Peyer's patch (tissue), 4 donors: ENCODE data around the gene PTPRA.

ENCODE experiments used
- CTCF ChIP-seq, 6 experiments: fragments of 450-650 bp in 4 of 6; fragments of 200-600 bp in 2 of 6; sonication (generic) in 1 of 6; IDR thresholded peaks; one replicate each; pipeline ENCODE4 v1.5.1; 2017 to 2019; ENCODE audit warnings: antibody characterized with exemption in 6 of 6, mild to moderate bottlenecking in 3 of 6, moderate library complexity in 1 of 6
- POLR2A ChIP-seq, 2 donors: fragments of 450-650 bp; IDR thresholded peaks; one replicate each; pipeline ENCODE4 v1.5.1; 2017; ENCODE audit warnings: antibody characterized with exemption in 2 of 2, mild to moderate bottlenecking in 2 of 2, moderate library complexity in 2 of 2

GRCh38 chr20:2984956-2985661 is 111.8 kb downstream of the PTPRA start:
- TF ChIP-seq POLR2A (IDR thresholded peaks at IDR 0.05) (no peak), CTCF (IDR thresholded peaks at IDR 0.05) (no peak)
